ENCODE data around the gene RAD51B. TPM values are rescaled to one million over a fixed set of nuclear protein-coding genes. Genes with fewer than 3 reads are reported as not detected.

The RAD51B gene
- total and polyA plus RNA-seq, 2 of the 13 experiments (the other 11 are each of a cell fraction or from before 2014, with no cell fraction given), result 7.0 to 9.5 TPM

- no peak for TF ChIP-seq ZNF761 (CRISPR knock-in tag; conservative IDR thresholded peaks at IDR 0.05)
- TF ChIP-seq ELF3 (CRISPR knock-in tag; IDR thresholded peaks at IDR 0.05), result peak; percentile 98
- TF ChIP-seq TFDP2 (CRISPR knock-in tag; IDR thresholded peaks at IDR 0.05), result 0 out of 2 replicates have a peak, but pooled peaks have one; percentile 16
- peak; percentile 93 for TF ChIP-seq KDM1A (CRISPR knock-in tag; IDR thresholded peaks at IDR 0.05)
- TF ChIP-seq, protein P1, sequence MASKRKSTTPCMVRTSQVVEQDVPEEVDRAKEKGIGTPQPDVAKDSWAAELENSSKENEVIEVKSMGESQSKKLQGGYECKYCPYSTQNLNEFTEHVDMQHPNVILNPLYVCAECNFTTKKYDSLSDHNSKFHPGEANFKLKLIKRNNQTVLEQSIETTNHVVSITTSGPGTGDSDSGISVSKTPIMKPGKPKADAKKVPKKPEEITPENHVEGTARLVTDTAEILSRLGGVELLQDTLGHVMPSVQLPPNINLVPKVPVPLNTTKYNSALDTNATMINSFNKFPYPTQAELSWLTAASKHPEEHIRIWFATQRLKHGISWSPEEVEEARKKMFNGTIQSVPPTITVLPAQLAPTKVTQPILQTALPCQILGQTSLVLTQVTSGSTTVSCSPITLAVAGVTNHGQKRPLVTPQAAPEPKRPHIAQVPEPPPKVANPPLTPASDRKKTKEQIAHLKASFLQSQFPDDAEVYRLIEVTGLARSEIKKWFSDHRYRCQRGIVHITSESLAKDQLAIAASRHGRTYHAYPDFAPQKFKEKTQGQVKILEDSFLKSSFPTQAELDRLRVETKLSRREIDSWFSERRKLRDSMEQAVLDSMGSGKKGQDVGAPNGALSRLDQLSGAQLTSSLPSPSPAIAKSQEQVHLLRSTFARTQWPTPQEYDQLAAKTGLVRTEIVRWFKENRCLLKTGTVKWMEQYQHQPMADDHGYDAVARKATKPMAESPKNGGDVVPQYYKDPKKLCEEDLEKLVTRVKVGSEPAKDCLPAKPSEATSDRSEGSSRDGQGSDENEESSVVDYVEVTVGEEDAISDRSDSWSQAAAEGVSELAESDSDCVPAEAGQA (IDR thresholded peaks at IDR 0.05; ENCODE audit: low read depth), result no peak
- TF ChIP-seq, protein P1 (CRISPR knock-in tag; IDR thresholded peaks at IDR 0.05; ENCODE audit: borderline replicate concordance), result no peak
- no peak for TF ChIP-seq ZNF33B (CRISPR knock-in tag; IDR thresholded peaks at IDR 0.05)
- TF ChIP-seq HNF4A (CRISPR knock-in tag; IDR thresholded peaks at IDR 0.05), result peak; percentile 97
- peak; percentile 89 for TF ChIP-seq PPARG (CRISPR knock-in tag; conservative IDR thresholded peaks at IDR 0.05)
- peak; percentile 84; the same call in 1 of the 2 replicates for TF ChIP-seq MED13 (CRISPR knock-in tag; IDR thresholded peaks at IDR 0.05)
- TF ChIP-seq, protein P2, sequence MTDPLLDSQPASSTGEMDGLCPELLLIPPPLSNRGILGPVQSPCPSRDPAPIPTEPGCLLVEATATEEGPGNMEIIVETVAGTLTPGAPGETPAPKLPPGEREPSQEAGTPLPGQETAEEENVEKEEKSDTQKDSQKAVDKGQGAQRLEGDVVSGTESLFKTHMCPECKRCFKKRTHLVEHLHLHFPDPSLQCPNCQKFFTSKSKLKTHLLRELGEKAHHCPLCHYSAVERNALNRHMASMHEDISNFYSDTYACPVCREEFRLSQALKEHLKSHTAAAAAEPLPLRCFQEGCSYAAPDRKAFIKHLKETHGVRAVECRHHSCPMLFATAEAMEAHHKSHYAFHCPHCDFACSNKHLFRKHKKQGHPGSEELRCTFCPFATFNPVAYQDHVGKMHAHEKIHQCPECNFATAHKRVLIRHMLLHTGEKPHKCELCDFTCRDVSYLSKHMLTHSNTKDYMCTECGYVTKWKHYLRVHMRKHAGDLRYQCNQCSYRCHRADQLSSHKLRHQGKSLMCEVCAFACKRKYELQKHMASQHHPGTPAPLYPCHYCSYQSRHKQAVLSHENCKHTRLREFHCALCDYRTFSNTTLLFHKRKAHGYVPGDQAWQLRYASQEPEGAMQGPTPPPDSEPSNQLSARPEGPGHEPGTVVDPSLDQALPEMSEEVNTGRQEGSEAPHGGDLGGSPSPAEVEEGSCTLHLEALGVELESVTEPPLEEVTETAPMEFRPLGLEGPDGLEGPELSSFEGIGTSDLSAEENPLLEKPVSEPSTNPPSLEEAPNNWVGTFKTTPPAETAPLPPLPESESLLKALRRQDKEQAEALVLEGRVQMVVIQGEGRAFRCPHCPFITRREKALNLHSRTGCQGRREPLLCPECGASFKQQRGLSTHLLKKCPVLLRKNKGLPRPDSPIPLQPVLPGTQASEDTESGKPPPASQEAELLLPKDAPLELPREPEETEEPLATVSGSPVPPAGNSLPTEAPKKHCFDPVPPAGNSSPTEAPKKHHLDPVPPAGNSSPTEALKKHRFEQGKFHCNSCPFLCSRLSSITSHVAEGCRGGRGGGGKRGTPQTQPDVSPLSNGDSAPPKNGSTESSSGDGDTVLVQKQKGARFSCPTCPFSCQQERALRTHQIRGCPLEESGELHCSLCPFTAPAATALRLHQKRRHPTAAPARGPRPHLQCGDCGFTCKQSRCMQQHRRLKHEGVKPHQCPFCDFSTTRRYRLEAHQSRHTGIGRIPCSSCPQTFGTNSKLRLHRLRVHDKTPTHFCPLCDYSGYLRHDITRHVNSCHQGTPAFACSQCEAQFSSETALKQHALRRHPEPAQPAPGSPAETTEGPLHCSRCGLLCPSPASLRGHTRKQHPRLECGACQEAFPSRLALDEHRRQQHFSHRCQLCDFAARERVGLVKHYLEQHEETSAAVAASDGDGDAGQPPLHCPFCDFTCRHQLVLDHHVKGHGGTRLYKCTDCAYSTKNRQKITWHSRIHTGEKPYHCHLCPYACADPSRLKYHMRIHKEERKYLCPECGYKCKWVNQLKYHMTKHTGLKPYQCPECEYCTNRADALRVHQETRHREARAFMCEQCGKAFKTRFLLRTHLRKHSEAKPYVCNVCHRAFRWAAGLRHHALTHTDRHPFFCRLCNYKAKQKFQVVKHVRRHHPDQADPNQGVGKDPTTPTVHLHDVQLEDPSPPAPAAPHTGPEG (CRISPR knock-in tag; IDR thresholded peaks at IDR 0.05), result peak; percentile 50; the same call in 1 of the 2 replicates
- TF ChIP-seq, protein P3, sequence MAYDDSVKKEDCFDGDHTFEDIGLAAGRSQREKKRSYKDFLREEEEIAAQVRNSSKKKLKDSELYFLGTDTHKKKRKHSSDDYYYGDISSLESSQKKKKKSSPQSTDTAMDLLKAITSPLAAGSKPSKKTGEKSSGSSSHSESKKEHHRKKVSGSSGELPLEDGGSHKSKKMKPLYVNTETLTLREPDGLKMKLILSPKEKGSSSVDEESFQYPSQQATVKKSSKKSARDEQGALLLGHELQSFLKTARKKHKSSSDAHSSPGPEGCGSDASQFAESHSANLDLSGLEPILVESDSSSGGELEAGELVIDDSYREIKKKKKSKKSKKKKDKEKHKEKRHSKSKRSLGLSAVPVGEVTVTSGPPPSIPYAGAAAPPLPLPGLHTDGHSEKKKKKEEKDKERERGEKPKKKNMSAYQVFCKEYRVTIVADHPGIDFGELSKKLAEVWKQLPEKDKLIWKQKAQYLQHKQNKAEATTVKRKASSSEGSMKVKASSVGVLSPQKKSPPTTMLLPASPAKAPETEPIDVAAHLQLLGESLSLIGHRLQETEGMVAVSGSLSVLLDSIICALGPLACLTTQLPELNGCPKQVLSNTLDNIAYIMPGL (CRISPR knock-in tag; IDR thresholded peaks at IDR 0.05; ENCODE audit: borderline replicate concordance in 1 of 2, low read depth in 1 of 2), result peak in 1 of 2 experiments; percentile 34; a peak in 1 of 4 replicates
- TF ChIP-seq ZNF431 (CRISPR knock-in tag; IDR thresholded peaks at IDR 0.05; ENCODE audit: borderline replicate concordance, low read depth), result no peak
These were observed 530.5 kb downstream of the RAD51B start (continued) for GRCh38 chr14:68349900-68350629.

Measured in HepG2 (cell line).